Activated T-cell treated with anti-CD3 and anti-CD28 coated beads, Interleukin-2, amount 50 U/mL, for 72 hours (primary cell): ENCODE measurements around the gene C22orf39. TPM values are rescaled to one million over a fixed set of nuclear protein-coding genes. Genes with fewer than 3 reads are reported as not detected.

ENCODE experiments used
- ATAC-seq, 2 donors: fragments of 150-1000 bp; cut with Tn5 transposase; replicated peaks in 1 of 2; 2 replicates each; pipeline ENCODE4 v1.10.0; 2021; ENCODE audit warnings: moderate library complexity in 2 of 2, mild to moderate bottlenecking in 1 of 2
- DNase-seq, 2 donors: peaks; one replicate each; pipeline ENCODE4 v3.0.0; 2021 to 2022; ENCODE audit warnings: mixed read lengths in 1 of 2
- H3K27ac Mint-ChIP-seq: one replicate; pipeline ENCODE4 v1.8.0; 2022; ENCODE audit warnings: mild to moderate bottlenecking, moderate library complexity, mixed read lengths
- H3K27me3 Mint-ChIP-seq: one replicate; pipeline ENCODE4 v1.8.0; 2022; ENCODE audit warnings: low read depth, mixed read lengths
- H3K36me3 Mint-ChIP-seq, 2 donors: one replicate each; pipeline ENCODE4 v1.8.0; 2022; ENCODE audit warnings: mixed read lengths in 2 of 2, mild to moderate bottlenecking in 1 of 2; ENCODE audit not compliant: insufficient read depth in 2 of 2
- H3K4me1 Mint-ChIP-seq: one replicate; pipeline ENCODE4 v1.8.0; 2022; ENCODE audit warnings: low read depth, mixed read lengths
- H3K4me3 Mint-ChIP-seq, 2 donors: one replicate each; pipeline ENCODE4 v1.8.0; 2022; ENCODE audit warnings: mild to moderate bottlenecking in 2 of 2, mixed read lengths in 2 of 2, moderate library complexity in 2 of 2
- H3K9me3 Mint-ChIP-seq, 2 donors: one replicate each; pipeline ENCODE4 v1.8.0; 2022; ENCODE audit warnings: mixed read lengths in 2 of 2
- total RNA-seq, 2 donors: library from RNA; stranded (reverse); gene quantifications; one replicate each; pipeline ENCODE4 v1.2.3, GENCODE V29; 2022

C22orf39 gene
- total RNA-seq, 2 donors from 2014 or later = 34.3 to 40.6 TPM

- H3K27ac Mint-ChIP-seq = no peak overlapping the region
- no peak overlapping the region for H3K4me3 Mint-ChIP-seq
- H3K27me3 Mint-ChIP-seq = no peaks in the 10 kb centered on the region
- H3K9me3 Mint-ChIP-seq = no peaks in the 10 kb centered on the region
- ATAC-seq = no peak
- no peak for DNase-seq
- H3K4me1 Mint-ChIP-seq = no peaks in the 10 kb centered on the region
- peaks cover 5 to 13% of the 10 kb centered on the region in 2 donors for H3K36me3 Mint-ChIP-seq
These were observed 52.2 kb downstream of the C22orf39 start for GRCh38 chr22:19395276-19395675.

GRCh38 chr22:19394274-19395050 is 53.0 kb downstream of the C22orf39 start:
- no peak for ATAC-seq
- Mint-ChIP-seq H3K9me3 (no peaks in the 10 kb centered on the region), H3K36me3 (peaks cover 7 to 15% of the 10 kb centered on the region in 2 donors), H3K4me3 (no peak overlapping the region), H3K27ac (no peak overlapping the region), H3K27me3 (no peaks in the 10 kb centered on the region), H3K4me1 (no peaks in the 10 kb centered on the region)
- no peak for DNase-seq

GRCh38 chr22:19393704-19394103 is 53.8 kb downstream of the C22orf39 start:
- H3K9me3 Mint-ChIP-seq = no peaks in the 10 kb centered on the region
- no peak overlapping the region for H3K27ac Mint-ChIP-seq
- no peaks in the 10 kb centered on the region for H3K4me1 Mint-ChIP-seq
- no peak for DNase-seq
- peaks cover 8 to 15% of the 10 kb centered on the region in 2 donors for H3K36me3 Mint-ChIP-seq
- H3K4me3 Mint-ChIP-seq = no peak overlapping the region
- no peaks in the 10 kb centered on the region for H3K27me3 Mint-ChIP-seq
- ATAC-seq = no peak

Other genes starting within 250 kb of the C22orf39 start
- 1 to 10 TPM in 1 of 2 donors, under 1 TPM in 1; 0.99 to 2.1 TPM for gene CLTCL1, start 156.0 kb downstream of the C22orf39 start, total RNA-seq
- 10 to 100 TPM; 30.7 to 36.6 TPM for gene HIRA, start 16.0 kb downstream of the C22orf39 start, total RNA-seq
- gene MRPL40, start 15.2 kb downstream of the C22orf39 start, total RNA-seq = 10 to 100 TPM; 27.1 to 27.2 TPM
- gene UFD1, start 31.5 kb upstream of the C22orf39 start, total RNA-seq = 10 to 100 TPM; 68.3 to 78.6 TPM
- gene CDC45, start 32.2 kb upstream of the C22orf39 start, total RNA-seq = 100 to 1,000 TPM; 119 to 144 TPM
- under 1 TPM; 0.30 to 0.36 TPM for gene CLDN5, start 76.7 kb upstream of the C22orf39 start, total RNA-seq